HepG2 (cell line): ENCODE measurements around the gene CELA2B. TPM values are rescaled to one million over a fixed set of nuclear protein-coding genes. Genes with fewer than 3 reads are reported as not detected.

ENCODE experiments used
- ATF7-NPFF ChIP-seq: sonication (generic); formaldehyde crosslinking; IDR thresholded peaks from 2 replicates; pipeline ENCODE4 v1.8.1; 2023; ENCODE audit warnings: mild to moderate bottlenecking, low read depth, missing genetic modification reagents, moderate library complexity
- ELF1 ChIP-seq: sonication (generic); formaldehyde crosslinking; IDR thresholded peaks from 2 replicates; pipeline ENCODE4 v1.4.0; 2020; ENCODE audit warnings: missing genetic modification reagents
- KDM1A ChIP-seq: IDR thresholded peaks from 2 replicates; pipeline ENCODE4 v1.6.1; 2016; ENCODE audit warnings: missing compliant biosample characterization
- NFE2L2 ChIP-seq: fragments of 150-350 bp; IDR thresholded peaks from 2 replicates; pipeline ENCODE4 v1.6.1; 2014; ENCODE audit warnings: low read length
- RORA ChIP-seq: sonication (generic); formaldehyde crosslinking; IDR thresholded peaks from 2 replicates; pipeline ENCODE4 v1.5.0; 2020; ENCODE audit warnings: mild to moderate bottlenecking, missing genetic modification reagents, moderate library complexity
- ZNF124 ChIP-seq: sonication (generic); formaldehyde crosslinking; IDR thresholded peaks from 2 replicates; pipeline ENCODE4 v1.4.0; 2020; ENCODE audit warnings: missing genetic modification reagents
- ZNF552 ChIP-seq: sonication (generic); formaldehyde crosslinking; IDR thresholded peaks from 2 replicates; pipeline ENCODE4 v1.9.0; 2022; ENCODE audit warnings: missing genetic modification reagents, mild to moderate bottlenecking, borderline replicate concordance
- ZNF652 ChIP-seq: IDR thresholded peaks from 2 replicates; pipeline ENCODE4 v1.6.1; 2016; ENCODE audit warnings: low read depth, borderline replicate concordance
- polyA plus RNA-seq, 8 experiments: library from polyadenylated mRNA; depleted of rRNA in 3 of 8; stranded (reverse) in 7 of 8; unstranded in 1 of 8; fragments of >200 nt; fragmentation: Illumina TruSeq in 4 of 8; extraction: Trizol in 4 of 8; gene quantifications; 2 replicates each; pipeline versions ENCODE4 v1.2.1 to v1.2.3, GENCODE V29; 2011 to 2016; ENCODE audit warnings: low read depth in 4 of 8, missing spikeins in 1 of 8, mixed read lengths in 1 of 8; ENCODE audit not compliant: insufficient read depth in 1 of 8
- total RNA-seq, 5 experiments: library from RNA; depleted of rRNA; stranded (reverse); fragments of >200 nt; fragmentation: Illumina TruSeq; extraction: Trizol; gene quantifications; 2 replicates each; pipeline ENCODE4 v1.2.3, GENCODE V29; 2016; ENCODE audit warnings: low read depth in 1 of 5
- TF ChIP-seq, protein P1 (sequence below): sonication (generic); formaldehyde crosslinking; conservative IDR thresholded peaks from 2 replicates; pipeline ENCODE4 v1.4.0; 2020; ENCODE audit warnings: mild to moderate bottlenecking, missing genetic modification reagents, moderate library complexity
- TF ChIP-seq, protein P2 (sequence below): sonication (generic); formaldehyde crosslinking; IDR thresholded peaks from 2 replicates; pipeline ENCODE4 v1.8.1; 2022; ENCODE audit warnings: low read depth, mild to moderate bottlenecking, missing genetic modification reagents
- TF ChIP-seq, protein P3 (sequence below): sonication (generic); formaldehyde crosslinking; IDR thresholded peaks from 2 replicates; pipeline ENCODE4 v1.4.0; 2020; ENCODE audit warnings: mild to moderate bottlenecking, missing genetic modification reagents, borderline replicate concordance
- TF ChIP-seq, protein P4 (sequence below): sonication (generic); formaldehyde crosslinking; IDR thresholded peaks from 2 replicates; pipeline ENCODE4 v1.4.0; 2020; ENCODE audit warnings: missing genetic modification reagents

CELA2B gene
- total and polyA plus RNA-seq, 2 of the 13 experiments (the other 11 are each of a cell fraction or from before 2014, with no cell fraction given): not detected

DNA sequence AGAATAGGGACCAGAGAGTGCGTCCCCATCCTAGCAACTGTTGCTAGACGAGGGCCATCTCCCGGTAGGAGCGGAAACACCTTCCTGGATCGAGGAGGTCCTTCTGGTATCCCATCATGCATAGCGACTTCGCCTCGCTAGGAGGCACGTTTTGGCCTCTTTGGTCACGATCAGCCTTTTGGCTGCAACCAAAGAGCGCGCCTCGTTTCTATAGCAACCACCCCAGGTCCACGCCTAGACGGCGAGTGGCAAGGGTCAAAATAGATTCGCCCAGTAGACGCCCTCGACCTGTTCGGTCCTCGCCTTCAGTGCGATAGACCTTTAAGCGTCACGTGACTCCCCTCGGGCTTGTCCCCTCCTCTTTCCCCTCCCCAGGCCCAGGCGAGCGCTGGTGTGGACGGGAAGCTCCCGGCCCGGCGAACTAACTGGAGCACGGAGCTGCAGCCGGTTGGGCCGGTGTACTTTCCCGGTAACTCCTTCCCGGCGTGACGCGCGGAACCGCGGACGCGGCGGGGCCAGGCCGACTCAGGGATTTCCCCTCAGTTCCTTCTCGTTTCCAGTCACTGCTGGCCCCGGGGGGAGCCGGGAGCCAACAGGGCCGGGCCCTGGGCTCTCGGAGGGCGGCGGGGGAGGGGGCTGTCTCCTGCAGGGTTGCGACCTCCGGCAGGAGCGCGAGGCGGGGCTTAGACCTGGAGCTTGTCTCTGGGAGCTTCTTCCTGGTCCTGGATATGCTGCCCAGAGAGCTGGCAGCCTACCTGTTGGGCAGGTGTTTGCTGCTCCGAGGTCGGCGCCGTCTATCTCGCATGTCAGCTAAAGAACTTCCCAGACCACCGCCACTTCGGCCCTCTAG, 50.8 kb downstream of the CELA2B start, which contains the start of gene DNAJC16 (continued):
- TF ChIP-seq ATF7-NPFF: 0 out of 2 replicates have a peak, but pooled peaks have one; percentile 48
- TF ChIP-seq RORA (CRISPR knock-in tag): no peak
- no peak for TF ChIP-seq NFE2L2
- TF ChIP-seq, protein P1, sequence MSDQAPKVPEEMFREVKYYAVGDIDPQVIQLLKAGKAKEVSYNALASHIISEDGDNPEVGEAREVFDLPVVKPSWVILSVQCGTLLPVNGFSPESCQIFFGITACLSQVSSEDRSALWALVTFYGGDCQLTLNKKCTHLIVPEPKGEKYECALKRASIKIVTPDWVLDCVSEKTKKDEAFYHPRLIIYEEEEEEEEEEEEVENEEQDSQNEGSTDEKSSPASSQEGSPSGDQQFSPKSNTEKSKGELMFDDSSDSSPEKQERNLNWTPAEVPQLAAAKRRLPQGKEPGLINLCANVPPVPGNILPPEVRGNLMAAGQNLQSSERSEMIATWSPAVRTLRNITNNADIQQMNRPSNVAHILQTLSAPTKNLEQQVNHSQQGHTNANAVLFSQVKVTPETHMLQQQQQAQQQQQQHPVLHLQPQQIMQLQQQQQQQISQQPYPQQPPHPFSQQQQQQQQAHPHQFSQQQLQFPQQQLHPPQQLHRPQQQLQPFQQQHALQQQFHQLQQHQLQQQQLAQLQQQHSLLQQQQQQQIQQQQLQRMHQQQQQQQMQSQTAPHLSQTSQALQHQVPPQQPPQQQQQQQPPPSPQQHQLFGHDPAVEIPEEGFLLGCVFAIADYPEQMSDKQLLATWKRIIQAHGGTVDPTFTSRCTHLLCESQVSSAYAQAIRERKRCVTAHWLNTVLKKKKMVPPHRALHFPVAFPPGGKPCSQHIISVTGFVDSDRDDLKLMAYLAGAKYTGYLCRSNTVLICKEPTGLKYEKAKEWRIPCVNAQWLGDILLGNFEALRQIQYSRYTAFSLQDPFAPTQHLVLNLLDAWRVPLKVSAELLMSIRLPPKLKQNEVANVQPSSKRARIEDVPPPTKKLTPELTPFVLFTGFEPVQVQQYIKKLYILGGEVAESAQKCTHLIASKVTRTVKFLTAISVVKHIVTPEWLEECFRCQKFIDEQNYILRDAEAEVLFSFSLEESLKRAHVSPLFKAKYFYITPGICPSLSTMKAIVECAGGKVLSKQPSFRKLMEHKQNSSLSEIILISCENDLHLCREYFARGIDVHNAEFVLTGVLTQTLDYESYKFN (CRISPR knock-in tag): peak; percentile 78
- peak; percentile 73; the same call in 1 of the 2 replicates for TF ChIP-seq ZNF124
- TF ChIP-seq, protein P2, sequence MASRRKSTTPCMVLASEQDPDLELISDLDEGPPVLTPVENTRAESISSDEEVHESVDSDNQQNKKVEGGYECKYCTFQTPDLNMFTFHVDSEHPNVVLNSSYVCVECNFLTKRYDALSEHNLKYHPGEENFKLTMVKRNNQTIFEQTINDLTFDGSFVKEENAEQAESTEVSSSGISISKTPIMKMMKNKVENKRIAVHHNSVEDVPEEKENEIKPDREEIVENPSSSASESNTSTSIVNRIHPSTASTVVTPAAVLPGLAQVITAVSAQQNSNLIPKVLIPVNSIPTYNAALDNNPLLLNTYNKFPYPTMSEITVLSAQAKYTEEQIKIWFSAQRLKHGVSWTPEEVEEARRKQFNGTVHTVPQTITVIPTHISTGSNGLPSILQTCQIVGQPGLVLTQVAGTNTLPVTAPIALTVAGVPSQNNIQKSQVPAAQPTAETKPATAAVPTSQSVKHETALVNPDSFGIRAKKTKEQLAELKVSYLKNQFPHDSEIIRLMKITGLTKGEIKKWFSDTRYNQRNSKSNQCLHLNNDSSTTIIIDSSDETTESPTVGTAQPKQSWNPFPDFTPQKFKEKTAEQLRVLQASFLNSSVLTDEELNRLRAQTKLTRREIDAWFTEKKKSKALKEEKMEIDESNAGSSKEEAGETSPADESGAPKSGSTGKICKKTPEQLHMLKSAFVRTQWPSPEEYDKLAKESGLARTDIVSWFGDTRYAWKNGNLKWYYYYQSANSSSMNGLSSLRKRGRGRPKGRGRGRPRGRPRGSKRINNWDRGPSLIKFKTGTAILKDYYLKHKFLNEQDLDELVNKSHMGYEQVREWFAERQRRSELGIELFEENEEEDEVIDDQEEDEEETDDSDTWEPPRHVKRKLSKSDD (CRISPR knock-in tag): peak; percentile 58; the same call in 1 of the 2 replicates
- 0 out of 2 replicates have a peak, but pooled peaks have one; percentile 62 for TF ChIP-seq ZNF552 (CRISPR knock-in tag)
- TF ChIP-seq, protein P3, sequence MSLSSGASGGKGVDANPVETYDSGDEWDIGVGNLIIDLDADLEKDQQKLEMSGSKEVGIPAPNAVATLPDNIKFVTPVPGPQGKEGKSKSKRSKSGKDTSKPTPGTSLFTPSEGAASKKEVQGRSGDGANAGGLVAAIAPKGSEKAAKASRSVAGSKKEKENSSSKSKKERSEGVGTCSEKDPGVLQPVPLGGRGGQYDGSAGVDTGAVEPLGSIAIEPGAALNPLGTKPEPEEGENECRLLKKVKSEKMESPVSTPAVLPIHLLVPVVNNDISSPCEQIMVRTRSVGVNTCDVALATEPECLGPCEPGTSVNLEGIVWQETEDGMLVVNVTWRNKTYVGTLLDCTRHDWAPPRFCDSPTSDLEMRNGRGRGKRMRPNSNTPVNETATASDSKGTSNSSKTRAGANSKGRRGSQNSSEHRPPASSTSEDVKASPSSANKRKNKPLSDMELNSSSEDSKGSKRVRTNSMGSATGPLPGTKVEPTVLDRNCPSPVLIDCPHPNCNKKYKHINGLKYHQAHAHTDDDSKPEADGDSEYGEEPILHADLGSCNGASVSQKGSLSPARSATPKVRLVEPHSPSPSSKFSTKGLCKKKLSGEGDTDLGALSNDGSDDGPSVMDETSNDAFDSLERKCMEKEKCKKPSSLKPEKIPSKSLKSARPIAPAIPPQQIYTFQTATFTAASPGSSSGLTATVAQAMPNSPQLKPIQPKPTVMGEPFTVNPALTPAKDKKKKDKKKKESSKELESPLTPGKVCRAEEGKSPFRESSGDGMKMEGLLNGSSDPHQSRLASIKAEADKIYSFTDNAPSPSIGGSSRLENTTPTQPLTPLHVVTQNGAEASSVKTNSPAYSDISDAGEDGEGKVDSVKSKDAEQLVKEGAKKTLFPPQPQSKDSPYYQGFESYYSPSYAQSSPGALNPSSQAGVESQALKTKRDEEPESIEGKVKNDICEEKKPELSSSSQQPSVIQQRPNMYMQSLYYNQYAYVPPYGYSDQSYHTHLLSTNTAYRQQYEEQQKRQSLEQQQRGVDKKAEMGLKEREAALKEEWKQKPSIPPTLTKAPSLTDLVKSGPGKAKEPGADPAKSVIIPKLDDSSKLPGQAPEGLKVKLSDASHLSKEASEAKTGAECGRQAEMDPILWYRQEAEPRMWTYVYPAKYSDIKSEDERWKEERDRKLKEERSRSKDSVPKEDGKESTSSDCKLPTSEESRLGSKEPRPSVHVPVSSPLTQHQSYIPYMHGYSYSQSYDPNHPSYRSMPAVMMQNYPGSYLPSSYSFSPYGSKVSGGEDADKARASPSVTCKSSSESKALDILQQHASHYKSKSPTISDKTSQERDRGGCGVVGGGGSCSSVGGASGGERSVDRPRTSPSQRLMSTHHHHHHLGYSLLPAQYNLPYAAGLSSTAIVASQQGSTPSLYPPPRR (CRISPR knock-in tag): peak; percentile 73
- peak; percentile 88 for TF ChIP-seq ELF1
- no peak for TF ChIP-seq KDM1A (CRISPR knock-in tag)
- TF ChIP-seq, protein P4, sequence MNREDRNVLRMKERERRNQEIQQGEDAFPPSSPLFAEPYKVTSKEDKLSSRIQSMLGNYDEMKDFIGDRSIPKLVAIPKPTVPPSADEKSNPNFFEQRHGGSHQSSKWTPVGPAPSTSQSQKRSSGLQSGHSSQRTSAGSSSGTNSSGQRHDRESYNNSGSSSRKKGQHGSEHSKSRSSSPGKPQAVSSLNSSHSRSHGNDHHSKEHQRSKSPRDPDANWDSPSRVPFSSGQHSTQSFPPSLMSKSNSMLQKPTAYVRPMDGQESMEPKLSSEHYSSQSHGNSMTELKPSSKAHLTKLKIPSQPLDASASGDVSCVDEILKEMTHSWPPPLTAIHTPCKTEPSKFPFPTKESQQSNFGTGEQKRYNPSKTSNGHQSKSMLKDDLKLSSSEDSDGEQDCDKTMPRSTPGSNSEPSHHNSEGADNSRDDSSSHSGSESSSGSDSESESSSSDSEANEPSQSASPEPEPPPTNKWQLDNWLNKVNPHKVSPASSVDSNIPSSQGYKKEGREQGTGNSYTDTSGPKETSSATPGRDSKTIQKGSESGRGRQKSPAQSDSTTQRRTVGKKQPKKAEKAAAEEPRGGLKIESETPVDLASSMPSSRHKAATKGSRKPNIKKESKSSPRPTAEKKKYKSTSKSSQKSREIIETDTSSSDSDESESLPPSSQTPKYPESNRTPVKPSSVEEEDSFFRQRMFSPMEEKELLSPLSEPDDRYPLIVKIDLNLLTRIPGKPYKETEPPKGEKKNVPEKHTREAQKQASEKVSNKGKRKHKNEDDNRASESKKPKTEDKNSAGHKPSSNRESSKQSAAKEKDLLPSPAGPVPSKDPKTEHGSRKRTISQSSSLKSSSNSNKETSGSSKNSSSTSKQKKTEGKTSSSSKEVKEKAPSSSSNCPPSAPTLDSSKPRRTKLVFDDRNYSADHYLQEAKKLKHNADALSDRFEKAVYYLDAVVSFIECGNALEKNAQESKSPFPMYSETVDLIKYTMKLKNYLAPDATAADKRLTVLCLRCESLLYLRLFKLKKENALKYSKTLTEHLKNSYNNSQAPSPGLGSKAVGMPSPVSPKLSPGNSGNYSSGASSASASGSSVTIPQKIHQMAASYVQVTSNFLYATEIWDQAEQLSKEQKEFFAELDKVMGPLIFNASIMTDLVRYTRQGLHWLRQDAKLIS (CRISPR knock-in tag): no peak
- peak; percentile 83 for TF ChIP-seq ZNF652 (CRISPR knock-in tag)
